Caco-2 (cell line): ENCODE data around the gene CCDC28A. TPM values are rescaled to one million over a fixed set of nuclear protein-coding genes. Genes with fewer than 3 reads are reported as not detected.

Source experiments
- BruUV-seq: library from RNA; stranded (reverse); fragments of 400-500 nt; replicated peaks from 2 replicates; lab custom pipeline; 2021; lab: Mats Ljungman, UMichigan
- CTCF ChIA-PET: fragments of 300-600 bp; sonication (Branson Sonifier 250); formaldehyde crosslinking; loops from one replicate; lab custom pipeline; 2022; ENCODE audit warnings: antibody characterized with exemption; lab: Charles Lee
- POLR2A ChIA-PET: fragments of 300-600 bp; sonication (Branson Sonifier 250); formaldehyde crosslinking; loops from one replicate; lab custom pipeline; 2022; ENCODE audit warnings: antibody characterized with exemption; lab: Charles Lee
- DNase-seq, 2 experiments: peaks; one replicate each; pipeline versions ENCODE4 v3.0.0 to v3.0.0-alpha.2; 2020 to 2022
- H3K27me3 ChIP-seq: replicated peaks from 2 replicates; pipeline ENCODE4 v1.6.0; 2011; ENCODE audit warnings: low read length; ENCODE audit not compliant: control insufficient read depth, insufficient read depth
- H3K36me3 ChIP-seq: 2 replicates; pipeline ENCODE4 v1.5.1; 2011; ENCODE audit warnings: low read length; ENCODE audit not compliant: control insufficient read depth, insufficient read depth
- H3K4me1 ChIP-seq: fragments of 250-450 bp; sonication (Bioruptor Pico); 2 replicates; pipeline ENCODE4 v1.5.1; 2020; ENCODE audit warnings: mild to moderate bottlenecking
- H3K4me3 ChIP-seq: 2 replicates; pipeline ENCODE4 v1.5.1; 2011; ENCODE audit warnings: low read depth, mild to moderate bottlenecking, control low read depth, low read length
- H3K9me3 ChIP-seq: fragments of 250-450 bp; sonication (Bioruptor Pico); 2 replicates; pipeline ENCODE4 v1.5.1; 2020; ENCODE audit warnings: mild to moderate bottlenecking, moderate library complexity
- H3K27ac Mint-ChIP-seq: one replicate; pipeline ENCODE4 v1.8.0; 2022; ENCODE audit warnings: mixed read lengths; ENCODE audit not compliant: unreplicated experiment
- H3K27me3 Mint-ChIP-seq: one replicate; pipeline ENCODE4 v1.8.0; 2022; ENCODE audit warnings: mixed read lengths; ENCODE audit not compliant: insufficient read depth, unreplicated experiment
- H3K36me3 Mint-ChIP-seq: one replicate; pipeline ENCODE4 v1.8.0; 2022; ENCODE audit warnings: mild to moderate bottlenecking, mixed read lengths; ENCODE audit not compliant: insufficient read depth, unreplicated experiment
- H3K4me1 Mint-ChIP-seq: one replicate; pipeline ENCODE4 v1.8.0; 2022; ENCODE audit warnings: low read depth, mixed read lengths; ENCODE audit not compliant: unreplicated experiment
- H3K4me3 Mint-ChIP-seq: one replicate; pipeline ENCODE4 v1.8.0; 2022; ENCODE audit warnings: mild to moderate bottlenecking, moderate library complexity, mixed read lengths; ENCODE audit not compliant: unreplicated experiment
- H3K9me3 Mint-ChIP-seq: one replicate; pipeline ENCODE4 v1.8.0; 2022; ENCODE audit warnings: mixed read lengths; ENCODE audit not compliant: unreplicated experiment
- CTCF ChIP-seq, 2 experiments: fragments of 200-600 bp in 1 of 2; IDR thresholded peaks; 1 replicate in 1 of 2; 2 replicates in 1 of 2; pipeline versions ENCODE4 v1.5.1 to v1.8.0; 2011 to 2022; ENCODE audit warnings: antibody characterized with exemption in 1 of 2, control low read depth in 1 of 2, inconsistent platforms in 1 of 2, low read depth in 1 of 2, low read length in 1 of 2, mild to moderate bottlenecking in 1 of 2, moderate library complexity in 1 of 2; ENCODE audit not compliant: insufficient read depth in 1 of 2, severe bottlenecking in 1 of 2, unreplicated experiment in 1 of 2
- intact Hi-C: fragments of 100-400 bp; cut with micrococcal nuclease; formaldehyde crosslinking; loops from one replicate; pipeline ENCODE4 v1.10.0; 2022; ENCODE audit not compliant: unreplicated experiment
- total RNA-seq: library from RNA; stranded (reverse); gene quantifications from 2 replicates; pipeline ENCODE4 v1.2.3, GENCODE V29; 2022

CCDC28A gene
- total RNA-seq, 1 experiment from 2014 or later, result 10.8 TPM

DNA sequence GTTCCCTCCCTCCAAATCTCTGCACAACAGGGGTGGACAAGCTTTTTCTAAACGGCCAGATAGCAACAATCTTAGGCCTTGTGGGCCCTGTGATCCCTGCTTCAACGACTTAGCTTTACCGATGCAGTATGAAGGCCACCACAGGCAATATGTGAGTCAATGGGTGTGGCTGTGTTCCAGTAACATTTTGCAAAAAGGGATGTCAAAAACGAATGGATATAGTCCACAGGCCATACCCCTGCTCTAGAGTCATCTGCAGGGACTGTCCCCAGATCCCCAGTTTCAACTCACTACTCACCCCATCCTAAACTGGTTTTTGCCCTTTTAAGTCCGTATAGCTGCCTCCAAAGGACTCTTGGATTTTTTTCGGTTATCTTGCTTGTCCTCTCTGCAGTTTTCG is 56.7 kb downstream of the CCDC28A start:
- intact Hi-C loops, result no loop called here
- POLR2A ChIA-PET, result no interaction called here
- H3K4me1 Mint-ChIP-seq, result no peaks in the 10 kb centered on the region

DNA sequence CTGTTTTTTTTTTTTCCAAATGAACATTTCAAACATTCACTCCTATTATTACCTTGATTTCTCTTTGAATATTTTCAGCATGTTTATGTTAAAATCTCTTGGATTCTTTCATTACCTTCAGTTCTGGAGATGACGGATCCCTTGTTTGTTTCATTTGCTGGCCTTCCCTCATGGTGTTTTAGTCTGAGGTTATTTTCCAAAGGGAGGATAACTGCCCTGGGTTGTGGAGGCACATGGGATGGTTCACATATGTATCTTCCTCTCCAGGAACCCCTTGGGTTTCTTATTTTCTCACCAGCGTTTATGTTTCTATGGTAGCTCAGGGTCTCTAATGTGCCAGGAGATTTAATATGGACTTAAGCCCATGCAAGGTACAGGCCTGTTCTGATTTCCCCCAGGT is 58.6 kb downstream of the CCDC28A start:
- TF ChIP-seq CTCF (IDR thresholded peaks at IDR 0.05; ENCODE audit: insufficient read depth in 1 of 2, low read depth in 1 of 2, low read length in 1 of 2, severe bottlenecking in 1 of 2, unreplicated experiment in 1 of 2), result no peak

More for the DNA sequence above, 56.7 kb downstream of the CCDC28A start:
- H3K27ac Mint-ChIP-seq, result no peak overlapping the region
- CTCF ChIA-PET, result no interaction called here
- H3K9me3 ChIP-seq, result no peaks in the 10 kb centered on the region
- no peak overlapping the region for H3K4me3 ChIP-seq
- DNase-seq, result no peak
- H3K4me3 Mint-ChIP-seq, result no peak overlapping the region
- H3K27me3 Mint-ChIP-seq, result no peaks in the 10 kb centered on the region
- no peaks in the 10 kb centered on the region for H3K36me3 Mint-ChIP-seq
- TF ChIP-seq CTCF (IDR thresholded peaks at IDR 0.05; ENCODE audit: insufficient read depth in 1 of 2, low read depth in 1 of 2, low read length in 1 of 2, severe bottlenecking in 1 of 2, unreplicated experiment in 1 of 2), result no peak
- no TSS peak for BruUV-seq
- no peaks in the 10 kb centered on the region for H3K36me3 ChIP-seq
- H3K9me3 Mint-ChIP-seq, result no peaks in the 10 kb centered on the region
- no peaks in the 10 kb centered on the region for H3K27me3 ChIP-seq
- H3K4me1 ChIP-seq, result no peaks in the 10 kb centered on the region

GRCh38 chr6:138833816-138834539 is 60.4 kb downstream of the CCDC28A start:
- Mint-ChIP-seq H3K27ac (no peak overlapping the region), H3K4me1 (no peaks in the 10 kb centered on the region), H3K4me3 (no peak overlapping the region), H3K36me3 (no peaks in the 10 kb centered on the region), H3K9me3 (no peaks in the 10 kb centered on the region), H3K27me3 (no peaks in the 10 kb centered on the region)
- no peak for TF ChIP-seq CTCF (IDR thresholded peaks at IDR 0.05; ENCODE audit: insufficient read depth in 1 of 2, low read depth in 1 of 2, low read length in 1 of 2, severe bottlenecking in 1 of 2, unreplicated experiment in 1 of 2)
- Histone ChIP-seq H3K27me3 (no peaks in the 10 kb centered on the region), H3K9me3 (no peaks in the 10 kb centered on the region), H3K4me1 (no peaks in the 10 kb centered on the region), H3K4me3 (no peak overlapping the region), H3K36me3 (no peaks in the 10 kb centered on the region)
- POLR2A ChIA-PET, result no interaction called here
- CTCF ChIA-PET, result no interaction called here
- BruUV-seq, result no TSS peak
- no peak for DNase-seq
- intact Hi-C loops, result no loop called here

More for the DNA sequence above, 58.6 kb downstream of the CCDC28A start:
- H3K4me1 ChIP-seq, result no peaks in the 10 kb centered on the region
- no peaks in the 10 kb centered on the region for H3K27me3 ChIP-seq
- Mint-ChIP-seq H3K27me3 (no peaks in the 10 kb centered on the region), H3K27ac (no peak overlapping the region), H3K4me1 (no peaks in the 10 kb centered on the region), H3K36me3 (no peaks in the 10 kb centered on the region), H3K9me3 (no peaks in the 10 kb centered on the region), H3K4me3 (no peak overlapping the region)
- intact Hi-C loops, result no loop called here
- H3K9me3 ChIP-seq, result no peaks in the 10 kb centered on the region
- DNase-seq, result no peak
- POLR2A ChIA-PET, result no interaction called here
- CTCF ChIA-PET, result no interaction called here
- no peaks in the 10 kb centered on the region for H3K36me3 ChIP-seq
- BruUV-seq, result no TSS peak
- no peak overlapping the region for H3K4me3 ChIP-seq
